Stimulated activated CD8-positive, alpha-beta memory T cell treated with anti-CD3 and anti-CD28 coated beads, Interleukin-15, amount 100 ng/mL, for 1 hour (primary cell): ENCODE measurements around the gene SOCS4.
"Not testable (repeated sequence)": the region's sequence is repeated elsewhere in the genome, so short reads cannot be mapped to it uniquely, and the experiment has no call there.

ENCODE experiments used
- DNase-seq: peaks from one replicate; pipeline ENCODE4 v3.0.0-alpha.2; 2020; ENCODE audit warnings: low read depth

SOCS4 gene

GRCh38 chr14:55052269-55052930, 25.4 kb downstream of the SOCS4 start:
- no peak for DNase-seq

- no peak for DNase-seq
Observed at GRCh38 chr14:55053018-55053417, 26.0 kb downstream of the SOCS4 start.

- no peak for DNase-seq
Observed at GRCh38 chr14:55053500-55053899, 26.5 kb downstream of the SOCS4 start.

- DNase-seq: no peak
Observed at GRCh38 chr14:55054098-55054497, 27.1 kb downstream of the SOCS4 start.

GRCh38 chr14:55057919-55058318, 30.9 kb downstream of the SOCS4 start:
- DNase-seq: no peak

- DNase-seq: no peak
Observed at GRCh38 chr14:55059333-55059732, 32.3 kb downstream of the SOCS4 start.

GRCh38 chr14:55062517-55063351, 35.7 kb downstream of the SOCS4 start:
- DNase-seq: no peak

GRCh38 chr14:55064896-55065295, 37.9 kb downstream of the SOCS4 start:
- not testable (repeated sequence) for DNase-seq

GRCh38 chr14:55065411-55065810, 38.4 kb downstream of the SOCS4 start:
- no peak for DNase-seq

- no peak for DNase-seq
Observed at GRCh38 chr14:55066223-55066622, 39.2 kb downstream of the SOCS4 start.

- DNase-seq: no peak
Observed at GRCh38 chr14:55070981-55071411, 44.0 kb downstream of the SOCS4 start.

GRCh38 chr14:55071870-55072640, 45.0 kb downstream of the SOCS4 start:
- DNase-seq: no peak

GRCh38 chr14:55073856-55074255, 46.8 kb downstream of the SOCS4 start:
- no peak for DNase-seq

- no peak for DNase-seq
Observed at GRCh38 chr14:55074662-55075061, 47.6 kb downstream of the SOCS4 start.

- no peak for DNase-seq
Observed at GRCh38 chr14:55075628-55076175, 48.7 kb downstream of the SOCS4 start.

GRCh38 chr14:55077170-55078151, 50.4 kb downstream of the SOCS4 start:
- DNase-seq: no peak

GRCh38 chr14:55079961-55080360, 52.9 kb downstream of the SOCS4 start:
- DNase-seq: not testable (repeated sequence)

- DNase-seq: no peak
Observed at GRCh38 chr14:55084401-55085059, 57.5 kb downstream of the SOCS4 start.

GRCh38 chr14:55085060-55085660, 58.1 kb downstream of the SOCS4 start:
- DNase-seq: no peak

- DNase-seq: no peak
Observed at GRCh38 chr14:55086938-55087337, 59.9 kb downstream of the SOCS4 start.
